Measurements from ENCODE around the gene SMU1. TPM values are rescaled to one million over a fixed set of nuclear protein-coding genes. Genes with fewer than 3 reads are reported as not detected.

The SMU1 gene
- total and polyA plus RNA-seq, 12 donors, result 5.8 to 18.5 (median 16.7) TPM

DNA sequence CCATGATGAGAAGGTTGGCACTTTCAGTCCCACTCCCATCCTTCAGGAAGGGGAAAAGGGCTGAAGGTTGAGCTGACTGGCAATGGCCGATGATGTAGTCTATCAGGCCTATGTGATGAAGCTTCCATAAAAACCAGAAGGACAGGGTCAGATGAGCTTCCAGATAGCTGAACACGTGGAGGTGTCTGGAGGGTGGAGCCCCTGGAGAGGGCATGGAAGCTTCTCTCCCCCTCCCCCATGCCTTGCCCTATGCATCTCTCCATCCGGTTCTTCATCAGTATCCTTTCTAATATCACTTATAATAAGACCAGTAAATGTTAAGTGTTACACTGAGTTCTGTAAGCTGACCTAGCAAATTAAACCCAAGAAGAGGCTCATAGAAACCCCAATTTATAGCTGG lies 32.6 kb upstream of the SMU1 start:
- H3K27me3 ChIP-seq, result no peaks in the 10 kb centered on the region
- H3K27ac ChIP-seq, result peak overlapping the region in 3 of 10 donors; percentile 16 to 95 (median 35)
- H3K4me3 ChIP-seq, result no peak overlapping the region
- DNase-seq (no peak), ATAC-seq (no peak)
- 68 to 71% methylated on average over 3 of the region's 3 CpGs for WGBS, 2 donors
- H3K36me3 ChIP-seq, result peaks cover 0 to 50% (median 18%) of the 10 kb centered on the region in 9 donors
- no peaks in the 10 kb centered on the region for H3K9me3 ChIP-seq
- TF ChIP-seq, protein P1, sequence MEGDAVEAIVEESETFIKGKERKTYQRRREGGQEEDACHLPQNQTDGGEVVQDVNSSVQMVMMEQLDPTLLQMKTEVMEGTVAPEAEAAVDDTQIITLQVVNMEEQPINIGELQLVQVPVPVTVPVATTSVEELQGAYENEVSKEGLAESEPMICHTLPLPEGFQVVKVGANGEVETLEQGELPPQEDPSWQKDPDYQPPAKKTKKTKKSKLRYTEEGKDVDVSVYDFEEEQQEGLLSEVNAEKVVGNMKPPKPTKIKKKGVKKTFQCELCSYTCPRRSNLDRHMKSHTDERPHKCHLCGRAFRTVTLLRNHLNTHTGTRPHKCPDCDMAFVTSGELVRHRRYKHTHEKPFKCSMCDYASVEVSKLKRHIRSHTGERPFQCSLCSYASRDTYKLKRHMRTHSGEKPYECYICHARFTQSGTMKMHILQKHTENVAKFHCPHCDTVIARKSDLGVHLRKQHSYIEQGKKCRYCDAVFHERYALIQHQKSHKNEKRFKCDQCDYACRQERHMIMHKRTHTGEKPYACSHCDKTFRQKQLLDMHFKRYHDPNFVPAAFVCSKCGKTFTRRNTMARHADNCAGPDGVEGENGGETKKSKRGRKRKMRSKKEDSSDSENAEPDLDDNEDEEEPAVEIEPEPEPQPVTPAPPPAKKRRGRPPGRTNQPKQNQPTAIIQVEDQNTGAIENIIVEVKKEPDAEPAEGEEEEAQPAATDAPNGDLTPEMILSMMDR (IDR thresholded peaks at IDR 0.05), result no peak
- peaks cover 5 to 46% (median 32%) of the 10 kb centered on the region in 9 donors for H3K4me1 ChIP-seq
- intact Hi-C loops (cut with DNase I), result loop anchor here in 4 of 10 donors (5.0 to 10.0 kb wide), 4 partner anchors 48 to 66 kb away; partner anchors contain the start of gene B4GALT1 (in 2 of the 4)

DNA sequence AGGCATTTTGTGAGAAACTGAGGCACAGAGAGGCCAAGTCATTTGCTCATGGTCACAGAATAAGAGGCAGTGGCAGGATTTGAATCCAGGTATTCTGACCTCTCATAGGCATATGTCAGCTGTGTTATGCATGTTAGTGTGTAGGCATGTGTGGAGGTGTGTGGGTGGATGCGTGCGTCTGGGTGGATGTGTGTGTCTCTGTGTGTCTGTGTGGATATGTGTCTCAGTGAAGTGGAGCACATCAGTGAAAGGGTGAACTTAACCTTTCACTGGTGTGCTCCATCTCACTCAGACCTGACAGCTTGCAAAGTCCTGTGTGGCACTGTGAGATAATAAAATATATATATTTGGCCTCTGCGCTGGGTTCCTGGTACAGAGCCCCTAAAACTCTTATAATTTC lies 32.0 kb upstream of the SMU1 start:
- peaks cover 0 to 43% (median 15%) of the 10 kb centered on the region in 9 donors for H3K36me3 ChIP-seq
- no peak for DNase-seq
- intact Hi-C loops (cut with DNase I), result loop anchor here in 4 of 10 donors (5.0 to 10.0 kb wide), 4 partner anchors 49 to 66 kb away; partner anchors contain the start of gene B4GALT1 (in 2 of the 4)
- peaks cover 5 to 52% (median 31%) of the 10 kb centered on the region in 9 donors for H3K4me1 ChIP-seq
- H3K27me3 ChIP-seq, result no peaks in the 10 kb centered on the region
- no peak for ATAC-seq
- peak overlapping the region in 3 of 10 donors; percentile 72 to 95 (median 88) for H3K27ac ChIP-seq
- 94 to 95% methylated on average over 3 of the region's 3 CpGs for WGBS, 2 donors
- no peak overlapping the region for H3K4me3 ChIP-seq
- H3K9me3 ChIP-seq, result no peaks in the 10 kb centered on the region
- TF ChIP-seq, protein P1 (IDR thresholded peaks at IDR 0.05), result no peak

DNA sequence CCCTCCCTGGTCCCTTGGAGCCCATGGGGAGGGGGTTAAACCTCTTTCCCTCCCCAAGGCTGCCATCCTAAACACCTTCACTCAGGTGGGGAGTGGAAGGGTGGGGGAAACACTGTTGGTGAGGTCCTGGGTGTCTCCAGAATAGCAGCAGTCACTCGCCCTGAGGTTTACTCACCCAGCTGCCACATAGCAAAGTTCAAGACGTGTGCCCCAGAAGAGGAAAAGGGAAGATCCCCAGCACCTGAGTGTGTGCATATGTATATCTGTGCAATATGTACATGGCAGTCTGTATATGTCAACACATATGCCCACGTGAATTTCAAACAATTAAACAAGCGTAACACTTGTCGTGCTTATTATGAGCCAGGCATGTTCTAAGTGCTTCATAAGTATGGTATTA lies 31.3 kb upstream of the SMU1 start:
- intact Hi-C loops (cut with DNase I), result loop anchor here in 5 of 10 donors (2.0 to 10.0 kb wide), 5 partner anchors 50 to 67 kb away; partner anchors contain the start of gene B4GALT1 (in 3 of the 5)
- TF ChIP-seq, protein P1 (IDR thresholded peaks at IDR 0.05), result no peak
- peak overlapping the region; percentile 9 to 95 (median 82) for H3K27ac ChIP-seq

DNA sequence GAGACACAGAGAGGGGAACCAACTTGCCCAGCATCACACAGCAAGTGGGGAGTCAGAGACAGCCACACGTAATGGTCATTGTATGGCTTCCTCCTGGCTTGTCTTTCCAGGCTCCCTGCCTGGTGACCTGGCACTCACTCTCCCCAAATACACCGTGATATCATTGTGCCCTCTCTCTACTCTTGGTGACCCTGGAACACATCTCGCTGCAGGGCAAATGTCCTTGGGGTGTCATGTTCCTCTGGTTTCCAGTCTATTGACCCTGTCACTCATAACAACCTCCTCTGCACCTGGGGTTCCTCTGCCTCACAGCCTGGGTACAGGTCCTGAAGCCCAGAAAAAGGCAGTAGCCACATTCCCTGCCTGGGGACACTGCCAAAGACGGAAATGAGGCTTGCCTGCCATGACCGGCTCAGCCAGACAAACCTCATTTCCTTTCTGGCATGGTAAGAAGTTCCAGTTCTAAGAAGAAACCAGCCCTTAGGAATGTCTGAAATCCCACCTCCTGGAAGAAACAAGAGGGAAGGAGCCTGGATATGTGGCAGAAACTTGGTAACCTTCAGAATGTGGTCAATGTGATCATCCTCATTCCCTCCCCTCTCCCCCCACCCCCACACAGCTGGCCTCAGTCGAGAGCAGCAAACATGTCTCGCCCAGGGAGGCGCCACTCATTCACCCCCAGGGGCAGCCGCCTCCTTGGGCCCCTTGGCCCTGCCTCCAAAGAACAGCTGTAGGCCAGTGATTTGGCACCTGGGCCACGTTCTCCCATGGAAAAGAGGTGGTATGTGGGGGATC lies 30.6 kb upstream of the SMU1 start:
- WGBS, 2 donors, result 28 to 35% methylated on average over 10 of the region's 10 CpGs
- Histone ChIP-seq H3K4me3 (peak overlapping the region in 1 of 10 donors; percentile 1), H3K9me3 (no peaks in the 10 kb centered on the region), H3K36me3 (peaks cover 0 to 29% (median 5%) of the 10 kb centered on the region in 9 donors), H3K27ac (peak overlapping the region; percentile 9 to 95 (median 82)), H3K27me3 (no peaks in the 10 kb centered on the region), H3K4me1 (peaks cover 5 to 61% (median 31%) of the 10 kb centered on the region in 9 donors)
- intact Hi-C loops (cut with DNase I), result loop anchor here in 5 of 10 donors (2.0 to 10.0 kb wide), 5 partner anchors 50 to 68 kb away; partner anchors contain the start of gene B4GALT1 (in 3 of the 5)
- DNase-seq, result peak; percentile 42 to 78
- peak; percentile 60 to 85 (median 72) for ATAC-seq
- TF ChIP-seq, protein P1 (IDR thresholded peaks at IDR 0.05), result no peak

More for the DNA sequence above, 31.3 kb upstream of the SMU1 start:
- peaks cover 5 to 59% (median 31%) of the 10 kb centered on the region in 9 donors for H3K4me1 ChIP-seq
- H3K4me3 ChIP-seq, result no peak overlapping the region
- no peak for DNase-seq
- WGBS, 2 donors, result 62 to 68% methylated on average over 5 of the region's 5 CpGs
- peaks cover 0 to 36% (median 8%) of the 10 kb centered on the region in 9 donors for H3K36me3 ChIP-seq
- H3K27me3 ChIP-seq, result no peaks in the 10 kb centered on the region
- peak in 1 of 8 donors; percentile 5 for ATAC-seq
- H3K9me3 ChIP-seq, result no peaks in the 10 kb centered on the region

Measured in heart right ventricle (tissue), 16 donors.